Jurkat, Clone E6-1 (cell line): ENCODE measurements around the gene CCDC171.
"Not testable (repeated sequence)": the region's sequence is repeated elsewhere in the genome, so short reads cannot be mapped to it uniquely, and the experiment has no call there.

Experiments
- DNase-seq: peaks from one replicate; pipeline ENCODE4 v3.0.0-alpha.2; 2011; ENCODE audit warnings: low read depth, low spot score
- H3K4me3 ChIP-seq: 2 replicates; pipeline ENCODE4 v1.5.1; 2011; ENCODE audit warnings: mild to moderate bottlenecking, low read length, control low read depth, moderate library complexity

Gene CCDC171

GRCh38 chr9:15641291-15641690 lies 88.4 kb downstream of the CCDC171 start:
- no peak for DNase-seq
- no peak overlapping the region for H3K4me3 ChIP-seq

- H3K4me3 ChIP-seq, result no peak overlapping the region
- peak; percentile 50 for DNase-seq
These were observed 89.6 kb downstream of the CCDC171 start for GRCh38 chr9:15642369-15642962.

- H3K4me3 ChIP-seq, result no peak overlapping the region
- DNase-seq, result no peak
These were observed 117.4 kb downstream of the CCDC171 start for GRCh38 chr9:15670246-15670645.

- H3K4me3 ChIP-seq, result no peak overlapping the region
- DNase-seq, result no peak
These were observed 118.1 kb downstream of the CCDC171 start for GRCh38 chr9:15670894-15671293.

- no peak overlapping the region for H3K4me3 ChIP-seq
- DNase-seq, result no peak
These were observed 140.9 kb downstream of the CCDC171 start for GRCh38 chr9:15693701-15694100.

GRCh38 chr9:15696979-15697378 lies 144.1 kb downstream of the CCDC171 start:
- no peak overlapping the region for H3K4me3 ChIP-seq
- DNase-seq, result no peak

GRCh38 chr9:15697446-15697851 lies 144.6 kb downstream of the CCDC171 start:
- DNase-seq, result no peak
- H3K4me3 ChIP-seq, result no peak overlapping the region

GRCh38 chr9:15699876-15700559 lies 147.2 kb downstream of the CCDC171 start:
- not testable (repeated sequence) for H3K4me3 ChIP-seq, DNase-seq

- H3K4me3 ChIP-seq, result no peak overlapping the region
- no peak for DNase-seq
These were observed 154.2 kb downstream of the CCDC171 start for GRCh38 chr9:15707000-15707399.

- DNase-seq, result no peak
- no peak overlapping the region for H3K4me3 ChIP-seq
These were observed 158.7 kb downstream of the CCDC171 start for GRCh38 chr9:15711531-15711930.

- no peak overlapping the region for H3K4me3 ChIP-seq
These were observed 159.1 kb downstream of the CCDC171 start for GRCh38 chr9:15711931-15712330.

GRCh38 chr9:15714746-15715145 lies 161.9 kb downstream of the CCDC171 start:
- no peak overlapping the region for H3K4me3 ChIP-seq
- DNase-seq, result no peak

More at GRCh38 chr9:15711931-15712330, 159.1 kb downstream of the CCDC171 start:
- no peak for DNase-seq

GRCh38 chr9:15717290-15717967 lies 164.6 kb downstream of the CCDC171 start:
- H3K4me3 ChIP-seq, result no peak overlapping the region
- DNase-seq, result no peak

GRCh38 chr9:15718423-15718822 lies 165.6 kb downstream of the CCDC171 start:
- DNase-seq, result no peak
- H3K4me3 ChIP-seq, result no peak overlapping the region

- H3K4me3 ChIP-seq, result no peak overlapping the region
- DNase-seq, result no peak
These were observed 168.0 kb downstream of the CCDC171 start for GRCh38 chr9:15720861-15721260.

GRCh38 chr9:15722888-15723287 lies 170.0 kb downstream of the CCDC171 start:
- no peak for DNase-seq
- H3K4me3 ChIP-seq, result no peak overlapping the region

GRCh38 chr9:15724016-15724415 lies 171.2 kb downstream of the CCDC171 start:
- no peak overlapping the region for H3K4me3 ChIP-seq

GRCh38 chr9:15724612-15725011 lies 171.8 kb downstream of the CCDC171 start:
- no peak overlapping the region for H3K4me3 ChIP-seq
- DNase-seq, result no peak

More at GRCh38 chr9:15724016-15724415, 171.2 kb downstream of the CCDC171 start:
- no peak for DNase-seq

- no peak for DNase-seq
- no peak overlapping the region for H3K4me3 ChIP-seq
These were observed 173.1 kb downstream of the CCDC171 start for GRCh38 chr9:15725953-15726352.

GRCh38 chr9:15729507-15729906 lies 176.7 kb downstream of the CCDC171 start:
- H3K4me3 ChIP-seq, result no peak overlapping the region
- peak; percentile 6 for DNase-seq
